Measurements from ENCODE around the gene TRPM3.

The TRPM3 gene

DNA sequence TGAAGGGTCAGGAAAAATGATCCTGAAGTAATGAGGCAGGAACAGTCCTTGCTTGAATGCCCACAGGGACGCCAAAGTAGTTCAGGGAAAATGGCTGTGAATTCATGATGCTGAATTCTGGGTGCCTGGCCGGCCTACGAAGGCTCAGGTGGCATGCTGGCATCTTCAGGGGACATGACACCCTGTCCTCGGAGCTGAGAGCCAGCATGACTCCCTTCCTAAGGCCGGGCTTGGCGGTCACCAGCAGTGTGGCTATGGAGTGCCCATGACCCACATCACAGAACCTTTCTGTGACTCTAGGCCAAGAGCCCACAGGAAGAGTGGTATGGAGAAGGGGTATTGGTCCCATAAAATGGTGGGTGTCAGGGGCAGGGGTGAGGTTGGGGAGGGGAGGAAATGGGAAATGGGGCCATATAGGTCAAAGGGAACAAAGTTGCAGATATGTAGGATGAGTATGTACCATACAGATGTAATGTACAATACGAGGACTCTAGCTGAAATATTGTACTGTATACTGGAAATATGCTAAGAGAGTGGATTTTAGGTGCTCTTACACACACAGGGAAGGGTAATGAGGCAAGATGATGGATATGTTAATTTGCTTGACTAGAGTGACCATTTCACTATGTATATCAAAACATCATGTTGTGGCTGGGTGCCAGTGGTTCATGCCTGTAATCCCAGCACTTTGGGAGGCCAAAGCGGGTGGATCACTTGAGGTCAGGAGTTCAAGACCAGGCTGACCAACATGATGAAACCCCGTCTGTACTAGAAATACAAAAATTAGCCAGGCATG, 504.2 kb downstream of the TRPM3 start:
- no peaks in the 10 kb centered on the region for H3K27me3 ChIP-seq (ENCODE audit: control insufficient read depth, insufficient read depth, low read length)
- H3K4me1 ChIP-seq, result peaks cover 18% of the 10 kb centered on the region
- H3K27ac ChIP-seq, result peak overlapping the region; percentile 24
- no peaks in the 10 kb centered on the region for H3K9me3 ChIP-seq (ENCODE audit: control insufficient read depth, low read length)
- TF ChIP-seq, protein P1, sequence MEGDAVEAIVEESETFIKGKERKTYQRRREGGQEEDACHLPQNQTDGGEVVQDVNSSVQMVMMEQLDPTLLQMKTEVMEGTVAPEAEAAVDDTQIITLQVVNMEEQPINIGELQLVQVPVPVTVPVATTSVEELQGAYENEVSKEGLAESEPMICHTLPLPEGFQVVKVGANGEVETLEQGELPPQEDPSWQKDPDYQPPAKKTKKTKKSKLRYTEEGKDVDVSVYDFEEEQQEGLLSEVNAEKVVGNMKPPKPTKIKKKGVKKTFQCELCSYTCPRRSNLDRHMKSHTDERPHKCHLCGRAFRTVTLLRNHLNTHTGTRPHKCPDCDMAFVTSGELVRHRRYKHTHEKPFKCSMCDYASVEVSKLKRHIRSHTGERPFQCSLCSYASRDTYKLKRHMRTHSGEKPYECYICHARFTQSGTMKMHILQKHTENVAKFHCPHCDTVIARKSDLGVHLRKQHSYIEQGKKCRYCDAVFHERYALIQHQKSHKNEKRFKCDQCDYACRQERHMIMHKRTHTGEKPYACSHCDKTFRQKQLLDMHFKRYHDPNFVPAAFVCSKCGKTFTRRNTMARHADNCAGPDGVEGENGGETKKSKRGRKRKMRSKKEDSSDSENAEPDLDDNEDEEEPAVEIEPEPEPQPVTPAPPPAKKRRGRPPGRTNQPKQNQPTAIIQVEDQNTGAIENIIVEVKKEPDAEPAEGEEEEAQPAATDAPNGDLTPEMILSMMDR (IDR thresholded peaks at IDR 0.05), result no peak
- no peaks in the 10 kb centered on the region for H3K79me2 ChIP-seq
- H3K4me3 ChIP-seq (ENCODE audit: low read depth, low read length), result no peak overlapping the region
- H3K4me2 ChIP-seq (ENCODE audit: low read length), result no peak overlapping the region
- peak overlapping the region; percentile 38 for H2AFZ ChIP-seq
- no peak overlapping the region for H3K9ac ChIP-seq
- H3K36me3 ChIP-seq (ENCODE audit: control insufficient read depth, insufficient read depth, low read length), result no peaks in the 10 kb centered on the region

DNA sequence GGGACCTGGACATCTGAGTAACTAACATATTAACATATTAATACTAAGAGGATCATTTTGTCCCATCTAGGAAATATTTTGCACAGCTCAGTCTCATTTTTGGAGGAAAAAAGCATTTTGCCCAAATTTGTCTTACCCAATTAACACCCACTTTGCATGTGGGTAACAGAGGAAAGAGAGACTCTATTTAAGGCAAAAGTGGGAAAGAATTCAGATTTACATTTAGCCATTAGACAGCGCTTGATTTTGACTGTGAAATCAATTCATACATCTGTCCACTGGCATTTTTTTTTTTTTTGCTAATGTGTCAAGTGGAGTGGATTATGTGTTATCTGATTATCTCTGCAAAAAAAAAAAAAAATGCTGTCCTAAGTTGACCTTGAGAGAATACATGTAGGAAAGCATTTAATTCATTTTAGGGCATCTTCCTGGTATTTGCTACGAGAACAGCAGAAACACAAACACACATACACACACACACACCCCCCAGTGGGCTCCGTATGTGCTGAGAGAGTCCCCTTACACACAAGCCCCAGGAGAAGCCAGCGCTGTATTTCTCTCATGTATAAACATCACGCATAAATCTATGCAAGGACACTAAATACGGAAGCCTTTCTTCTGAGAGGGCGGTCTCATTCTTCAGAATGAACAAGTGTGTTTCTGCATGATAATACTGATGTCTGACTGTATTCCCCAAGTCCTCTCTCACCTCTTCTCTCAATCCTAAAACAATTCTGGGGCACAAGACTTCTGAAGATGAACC, 505.0 kb downstream of the TRPM3 start:
- Histone ChIP-seq H3K27ac (peak overlapping the region; percentile 24), H3K4me1 (peaks cover 18% of the 10 kb centered on the region), H3K27me3 (ENCODE audit: control insufficient read depth, insufficient read depth, low read length) (no peaks in the 10 kb centered on the region), H3K79me2 (no peaks in the 10 kb centered on the region), H3K9ac (no peak overlapping the region), H3K4me3 (ENCODE audit: low read depth, low read length) (no peak overlapping the region), H3K4me2 (ENCODE audit: low read length) (no peak overlapping the region), H2AFZ (peak overlapping the region; percentile 38), H3K36me3 (ENCODE audit: control insufficient read depth, insufficient read depth, low read length) (no peaks in the 10 kb centered on the region), H3K9me3 (ENCODE audit: control insufficient read depth, low read length) (no peaks in the 10 kb centered on the region)
- TF ChIP-seq, protein P1 (IDR thresholded peaks at IDR 0.05), result no peak

DNA sequence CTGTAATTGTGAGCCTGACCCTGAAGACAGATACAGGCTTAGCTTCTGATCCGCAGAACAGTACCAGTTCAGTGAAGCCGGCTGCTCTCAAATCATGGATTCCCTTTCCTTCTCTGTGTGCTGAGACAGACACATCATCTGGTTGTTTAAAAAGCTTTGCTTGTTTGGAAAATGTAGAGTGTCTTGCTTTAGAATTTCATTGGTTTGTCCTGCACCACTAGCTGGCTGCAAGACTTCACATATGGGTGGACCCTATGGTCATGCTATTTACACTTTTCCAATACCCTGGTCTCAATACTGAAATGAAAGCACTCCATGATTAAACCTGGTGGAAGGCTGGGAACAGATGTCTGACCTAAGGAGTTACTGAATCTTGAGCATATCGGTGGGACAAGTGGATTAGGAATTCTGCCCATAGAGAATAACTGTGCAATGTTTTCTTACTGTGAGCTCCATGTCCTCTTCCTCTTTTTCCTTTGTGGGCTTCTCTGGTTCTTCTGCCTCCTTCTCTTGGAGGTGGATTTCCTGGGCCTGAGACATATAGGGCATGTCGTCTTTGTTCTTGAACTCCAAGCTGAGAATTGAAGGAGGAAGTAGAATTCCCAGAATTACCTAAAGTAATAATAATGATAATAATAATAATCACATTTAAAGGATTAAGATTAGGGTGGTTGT, 505.8 kb downstream of the TRPM3 start:
- Histone ChIP-seq H3K4me3 (ENCODE audit: low read depth, low read length) (no peak overlapping the region), H3K27ac (no peak overlapping the region), H3K9me3 (ENCODE audit: control insufficient read depth, low read length) (no peaks in the 10 kb centered on the region), H3K27me3 (ENCODE audit: control insufficient read depth, insufficient read depth, low read length) (no peaks in the 10 kb centered on the region), H3K9ac (no peak overlapping the region), H2AFZ (peak overlapping the region; percentile 5), H3K79me2 (no peaks in the 10 kb centered on the region), H3K4me1 (peaks cover 18% of the 10 kb centered on the region), H3K36me3 (ENCODE audit: control insufficient read depth, insufficient read depth, low read length) (no peaks in the 10 kb centered on the region), H3K4me2 (ENCODE audit: low read length) (no peak overlapping the region)
- TF ChIP-seq, protein P1 (IDR thresholded peaks at IDR 0.05), result no peak

- Histone ChIP-seq H3K4me2 (ENCODE audit: low read length) (no peak overlapping the region), H3K4me3 (ENCODE audit: low read depth, low read length) (no peak overlapping the region), H3K27ac (no peak overlapping the region), H3K36me3 (ENCODE audit: control insufficient read depth, insufficient read depth, low read length) (no peaks in the 10 kb centered on the region), H2AFZ (no peak overlapping the region), H3K9ac (no peak overlapping the region), H3K4me1 (peaks cover 18% of the 10 kb centered on the region), H3K9me3 (ENCODE audit: control insufficient read depth, low read length) (no peaks in the 10 kb centered on the region), H3K27me3 (ENCODE audit: control insufficient read depth, insufficient read depth, low read length) (no peaks in the 10 kb centered on the region), H3K79me2 (no peaks in the 10 kb centered on the region)
- TF ChIP-seq, protein P1 (IDR thresholded peaks at IDR 0.05), result no peak
Measured at GRCh38 chr9:70614786-70615463, 506.5 kb downstream of the TRPM3 start.
